Measurements from ENCODE around the gene TRIM17.

Gene TRIM17

GRCh38 chr1:228417483-228418203 lies 982 bp upstream of the TRIM17 start:
- DNase-seq (ENCODE audit: low read depth, low spot score) = no peak

- DNase-seq (ENCODE audit: low read depth, low spot score) = no peak
Measured at GRCh38 chr1:228417061-228417460, 400 bp upstream of the TRIM17 start.

GRCh38 chr1:228415853-228416216 lies 826 bp downstream of the TRIM17 start:
- DNase-seq (ENCODE audit: low read depth, low spot score) = no peak

GRCh38 chr1:228415221-228415620 lies 1.4 kb downstream of the TRIM17 start:
- DNase-seq (ENCODE audit: low read depth, low spot score) = no peak

GRCh38 chr1:228414511-228415211 lies 2.0 kb downstream of the TRIM17 start:
- no peak for DNase-seq (ENCODE audit: low read depth, low spot score)

GRCh38 chr1:228413241-228414010 lies 3.2 kb downstream of the TRIM17 start:
- no peak for DNase-seq (ENCODE audit: low read depth, low spot score)

GRCh38 chr1:228411548-228412430 lies 4.9 kb downstream of the TRIM17 start:
- no peak for DNase-seq (ENCODE audit: low read depth, low spot score)

GRCh38 chr1:228411121-228411520 lies 5.5 kb downstream of the TRIM17 start:
- DNase-seq (ENCODE audit: low read depth, low spot score) = no peak

GRCh38 chr1:228410671-228411070 lies 6.0 kb downstream of the TRIM17 start:
- DNase-seq (ENCODE audit: low read depth, low spot score) = no peak

- DNase-seq (ENCODE audit: low read depth, low spot score) = no peak
Measured at GRCh38 chr1:228410015-228410414, 6.6 kb downstream of the TRIM17 start.

- no peak for DNase-seq (ENCODE audit: low read depth, low spot score)
Measured at GRCh38 chr1:228408869-228409805, 7.5 kb downstream of the TRIM17 start.

- no peak for DNase-seq (ENCODE audit: low read depth, low spot score)
Measured at GRCh38 chr1:228408041-228408868, 8.4 kb downstream of the TRIM17 start.

GRCh38 chr1:228407106-228408040 lies 9.3 kb downstream of the TRIM17 start:
- no peak for DNase-seq (ENCODE audit: low read depth, low spot score)

- DNase-seq (ENCODE audit: low read depth, low spot score) = no peak
Measured at GRCh38 chr1:228405979-228406228, 10.8 kb downstream of the TRIM17 start.

- DNase-seq (ENCODE audit: low read depth, low spot score) = no peak
Measured at GRCh38 chr1:228405200-228405978, 11.3 kb downstream of the TRIM17 start.

- DNase-seq (ENCODE audit: low read depth, low spot score) = no peak
Measured at GRCh38 chr1:228404107-228404720, 12.4 kb downstream of the TRIM17 start.

- DNase-seq (ENCODE audit: low read depth, low spot score) = no peak
Measured at GRCh38 chr1:228403231-228403631, 13.4 kb downstream of the TRIM17 start.

- DNase-seq (ENCODE audit: low read depth, low spot score) = no peak
Measured at GRCh38 chr1:228402641-228403025, 14.0 kb downstream of the TRIM17 start.

Data from brain pericyte (primary cell).